HepG2 (cell line): ENCODE measurements around the gene ARPP21. TPM values are rescaled to one million over a fixed set of nuclear protein-coding genes. Genes with fewer than 3 reads are reported as not detected.

ENCODE experiments used
- ATAC-seq: fragments of 200-7000 bp; cut with Tn5 transposase; 3 replicates; pipeline ENCODE4 v1.9.1; 2020; ENCODE audit warnings: mild to moderate bottlenecking, moderate library complexity
- BruUV-seq: library from RNA; stranded (reverse); fragments of 400-500 nt; replicated peaks from 2 replicates; lab custom pipeline; 2021; lab: Mats Ljungman, UMichigan
- CTCF ChIA-PET: fragments of 300-600 bp; formaldehyde crosslinking; extraction: SDS; loops from one replicate; lab custom pipeline; 2021; ENCODE audit warnings: low total read pairs, inconsistent platforms, low intra/inter-chr PET ratio; lab: Yijun Ruan, JAX
- POLR2A ChIA-PET: fragments of 350-600 bp; sonication (Branson Sonifier 250); formaldehyde crosslinking; loops from one replicate; lab custom pipeline; 2020; ENCODE audit warnings: antibody characterized with exemption, inconsistent platforms; lab: Yijun Ruan, JAX
- DNase-seq: peaks from one replicate; pipeline ENCODE4 v3.0.0-alpha.2; 2015; ENCODE audit warnings: low spot score
- FAIRE-seq: peaks from 3 replicates; lab custom pipeline; 2011; peaks lifted over from hg19 to GRCh38; lab: Jason Lieb, UNC
- H2AFZ ChIP-seq: one replicate; pipeline ENCODE4 v1.6.1; 2011; ENCODE audit warnings: low read length, inconsistent platforms
- H3K27ac ChIP-seq: fragments of 300-600 bp; 3 replicates; pipeline ENCODE4 v1.8.0; 2011; ENCODE audit warnings: mixed run types, mild to moderate bottlenecking, mixed read lengths, low read length, inconsistent platforms; ENCODE audit not compliant: insufficient read depth; ENCODE audit errors: extremely low read length
- H3K27me3 ChIP-seq, 2 experiments: fragments of 200-600 bp in 1 of 2; 2 replicates in 1 of 2; 3 replicates in 1 of 2; pipeline versions ENCODE4 v1.6.0 to v1.8.0; 2011; ENCODE audit warnings: low read length in 2 of 2, mild to moderate bottlenecking in 2 of 2, moderate library complexity in 2 of 2, inconsistent platforms in 1 of 2; ENCODE audit not compliant: insufficient read depth in 2 of 2, control insufficient read depth in 1 of 2
- H3K36me3 ChIP-seq, 2 experiments: fragments of 200-600 bp in 1 of 2; replicated peaks in 1 of 2; 2 replicates in 1 of 2; 3 replicates in 1 of 2; pipeline versions ENCODE4 v1.5.1 to v1.8.0; 2011; ENCODE audit warnings: low read length in 2 of 2, inconsistent platforms in 1 of 2; ENCODE audit not compliant: insufficient read depth in 2 of 2, control insufficient read depth in 1 of 2
- H3K4me1 ChIP-seq: 2 replicates; pipeline ENCODE4 v1.5.1; 2012; ENCODE audit warnings: low read length, inconsistent platforms; ENCODE audit not compliant: insufficient read depth
- H3K4me2 ChIP-seq: 2 replicates; pipeline ENCODE4 v1.6.0; 2011; ENCODE audit warnings: low read depth, low read length, inconsistent platforms
- H3K4me3 ChIP-seq, 3 experiments: fragments of 200-600 bp in 1 of 3; sonication (generic), shearing (Covaris generic) in 1 of 3; replicated peaks in 1 of 3; 2 replicates each; pipeline ENCODE4 v1.5.1; 2011 to 2016; ENCODE audit warnings: low read length in 3 of 3, inconsistent platforms in 2 of 3, low read depth in 2 of 3, mild to moderate bottlenecking in 2 of 3, control low read depth in 1 of 3, mixed read lengths in 1 of 3; ENCODE audit not compliant: insufficient read depth in 1 of 3
- H3K79me2 ChIP-seq: one replicate; pipeline ENCODE4 v1.6.1; 2011; ENCODE audit warnings: low read length, inconsistent platforms; ENCODE audit not compliant: insufficient read depth
- H3K9ac ChIP-seq: 2 replicates; pipeline ENCODE4 v1.6.0; 2011; ENCODE audit warnings: mild to moderate bottlenecking, low read depth, low read length, inconsistent platforms; ENCODE audit not compliant: insufficient read depth
- H3K9me3 ChIP-seq: 2 replicates; pipeline ENCODE4 v1.5.1; 2012; ENCODE audit warnings: mild to moderate bottlenecking, low read length
- H4K20me1 ChIP-seq: 2 replicates; pipeline ENCODE4 v1.6.0; 2011; ENCODE audit warnings: inconsistent platforms, mild to moderate bottlenecking, low read length, moderate library complexity; ENCODE audit not compliant: insufficient read depth
- CENPT ChIP-seq: sonication (generic); formaldehyde crosslinking; IDR thresholded peaks from 2 replicates; pipeline ENCODE4 v1.8.0; 2022; ENCODE audit warnings: low read depth, mild to moderate bottlenecking, moderate library complexity, missing genetic modification reagents
- IRF9 ChIP-seq: sonication (generic); formaldehyde crosslinking; IDR thresholded peaks from 2 replicates; pipeline ENCODE4 v1.8.0; 2022; ENCODE audit warnings: missing genetic modification reagents, mild to moderate bottlenecking, borderline replicate concordance
- KLF13 ChIP-seq: sonication (generic); formaldehyde crosslinking; IDR thresholded peaks from 2 replicates; pipeline ENCODE4 v1.4.0; 2020; ENCODE audit warnings: mild to moderate bottlenecking, missing genetic modification reagents
- TRIM22 ChIP-seq: fragments of 450-650 bp; IDR thresholded peaks from 2 replicates; pipeline ENCODE4 v1.6.1; 2017
- ZNF232 ChIP-seq: sonication (generic); formaldehyde crosslinking; IDR thresholded peaks from 2 replicates; pipeline ENCODE4 v1.4.0; 2020; ENCODE audit warnings: missing genetic modification reagents, borderline replicate concordance
- ZNF274 ChIP-seq: sonication (generic); formaldehyde crosslinking; IDR thresholded peaks from 2 replicates; pipeline ENCODE4 v1.5.1; 2020; ENCODE audit warnings: mild to moderate bottlenecking, missing genetic modification reagents
- WGBS: methylation state at CpG from one replicate; pipeline ENCODE4 v1.1.6; 2017; ENCODE audit warnings: low lambda C conversion rate; 5-methylcytosine and 5-hydroxymethylcytosine counted together
- in situ Hi-C: cut with HindIII; loops from 2 replicates; pipeline ENCODE4 v1.10.0; 2017; ENCODE audit warnings: low pct_unique_long_range_greater_than_20kb; ENCODE audit not compliant: extremely low pct_ligation_motif_present
- intact Hi-C: fragments of 100-400 bp; cut with micrococcal nuclease; formaldehyde crosslinking; loops from one replicate; pipeline ENCODE4 v1.10.0; 2022; ENCODE audit not compliant: unreplicated experiment
- polyA plus RNA-seq, 8 experiments: library from polyadenylated mRNA; depleted of rRNA in 3 of 8; stranded (reverse) in 7 of 8; unstranded in 1 of 8; fragments of >200 nt; fragmentation: Illumina TruSeq in 4 of 8; extraction: Trizol in 4 of 8; gene quantifications; 2 replicates each; pipeline versions ENCODE4 v1.2.1 to v1.2.3, GENCODE V29; 2011 to 2016; ENCODE audit warnings: low read depth in 4 of 8, missing spikeins in 1 of 8, mixed read lengths in 1 of 8; ENCODE audit not compliant: insufficient read depth in 1 of 8
- total RNA-seq, 5 experiments: library from RNA; depleted of rRNA; stranded (reverse); fragments of >200 nt; fragmentation: Illumina TruSeq; extraction: Trizol; gene quantifications; 2 replicates each; pipeline ENCODE4 v1.2.3, GENCODE V29; 2016; ENCODE audit warnings: low read depth in 1 of 5

Gene ARPP21
- total and polyA plus RNA-seq, 2 of the 13 experiments (the other 11 are each of a cell fraction or from before 2014, with no cell fraction given): not detected

GRCh38 chr3:35772381-35773015 is 133.2 kb downstream of the ARPP21 start:
- ATAC-seq (no peak), DNase-seq (no peak), FAIRE-seq (no peak)
- TF ChIP-seq TRIM22: no peak
- no peak for TF ChIP-seq CENPT (CRISPR knock-in tag)
- TF ChIP-seq ZNF274 (CRISPR knock-in tag): no peak
- TF ChIP-seq ZNF232 (CRISPR knock-in tag): no peak
- TF ChIP-seq KLF13 (CRISPR knock-in tag): no peak
- TF ChIP-seq IRF9 (CRISPR knock-in tag): no peak
- Histone ChIP-seq H4K20me1 (no peaks in the 10 kb centered on the region), H3K27me3 (no peaks in the 10 kb centered on the region), H3K4me3 (no peak overlapping the region), H3K27ac (no peak overlapping the region), H3K9me3 (no peaks in the 10 kb centered on the region), H3K79me2 (no peaks in the 10 kb centered on the region), H2AFZ (no peak overlapping the region), H3K36me3 (no peaks in the 10 kb centered on the region), H3K4me2 (no peak overlapping the region), H3K4me1 (no peaks in the 10 kb centered on the region), H3K9ac (no peak overlapping the region)
- intact Hi-C loops: no loop called here
- ChIA-PET CTCF (no interaction called here), POLR2A (no interaction called here)
- WGBS: 30% methylated on average over 2 of the region's 2 CpGs
- no TSS peak for BruUV-seq
- in situ Hi-C loops: no loop called here
